PFSK-1 (cell line): ENCODE results near the gene TRIM25.

ENCODE experiments used
- FOXP2 ChIP-seq: optimal IDR thresholded peaks from 2 replicates; pipeline ENCODE3; 2011; ENCODE audit warnings: borderline replicate concordance, control low read depth, inconsistent platforms; ENCODE audit not compliant: insufficient read depth; ENCODE audit errors: extremely low read length, extremely low read depth
- POLR2AphosphoS5 ChIP-seq: IDR thresholded peaks from 2 replicates; pipeline ENCODE4 v1.6.1; 2012; ENCODE audit warnings: low read depth, mild to moderate bottlenecking, control low read depth, low read length, moderate library complexity
- REST ChIP-seq, 2 experiments: IDR thresholded peaks; 2 replicates each; pipeline versions ENCODE4 v1.6.1 to v1.8.0; 2011 to 2012; ENCODE audit warnings: low read depth in 2 of 2, low read length in 2 of 2, control low read depth in 1 of 2, inconsistent platforms in 1 of 2, mild to moderate bottlenecking in 1 of 2, moderate library complexity in 1 of 2; ENCODE audit not compliant: insufficient read depth in 1 of 2
- SIN3A ChIP-seq: IDR thresholded peaks from 2 replicates; pipeline ENCODE4 v1.6.1; 2012; ENCODE audit warnings: mild to moderate bottlenecking, low read length, moderate library complexity, borderline replicate concordance; ENCODE audit not compliant: insufficient read depth
- TAF1 ChIP-seq: IDR thresholded peaks from 2 replicates; pipeline ENCODE4 v1.6.1; 2012; ENCODE audit warnings: low read length, control low read depth, borderline replicate concordance; ENCODE audit not compliant: insufficient read depth

DNA sequence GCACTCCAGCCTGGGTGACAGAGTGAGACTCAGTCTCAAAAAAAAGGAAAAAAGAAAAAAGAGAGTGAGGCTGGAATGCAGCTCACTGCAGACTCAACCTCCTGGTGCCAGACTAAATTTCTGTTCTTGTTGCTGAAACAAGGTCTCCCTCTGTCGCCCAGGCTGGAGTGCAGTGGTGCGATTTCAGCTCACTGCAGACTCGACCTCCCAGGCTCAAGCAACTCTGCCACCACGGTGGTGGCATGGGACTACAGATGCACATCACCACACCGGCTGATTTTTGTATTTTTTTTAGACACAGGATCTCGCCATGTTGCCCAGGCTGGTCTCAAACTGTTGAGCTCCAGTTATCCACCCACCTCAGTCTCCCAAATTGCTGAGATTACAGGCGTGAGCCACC, 34.6 kb downstream of the TRIM25 start:
- no peak for TF ChIP-seq REST (IDR thresholded peaks at IDR 0.05; ENCODE audit: insufficient read depth in 1 of 2, low read depth in 2 of 2, low read length in 2 of 2)
- TF ChIP-seq TAF1 = no peak
- TF ChIP-seq POLR2AphosphoS5 = no peak
- no peak for TF ChIP-seq SIN3A
- no peak for TF ChIP-seq FOXP2
